Caco-2 (cell line): ENCODE results near the gene WDR27. TPM values are rescaled to one million over a fixed set of nuclear protein-coding genes. Genes with fewer than 3 reads are reported as not detected.

Experiments used
- BruUV-seq: library from RNA; stranded (reverse); fragments of 400-500 nt; replicated peaks from 2 replicates; lab custom pipeline; 2021; lab: Mats Ljungman, UMichigan
- CTCF ChIA-PET: fragments of 300-600 bp; sonication (Branson Sonifier 250); formaldehyde crosslinking; loops from one replicate; lab custom pipeline; 2022; ENCODE audit warnings: antibody characterized with exemption; lab: Charles Lee
- POLR2A ChIA-PET: fragments of 300-600 bp; sonication (Branson Sonifier 250); formaldehyde crosslinking; loops from one replicate; lab custom pipeline; 2022; ENCODE audit warnings: antibody characterized with exemption; lab: Charles Lee
- DNase-seq, 2 experiments: peaks; one replicate each; pipeline versions ENCODE4 v3.0.0 to v3.0.0-alpha.2; 2020 to 2022
- H3K27me3 ChIP-seq: replicated peaks from 2 replicates; pipeline ENCODE4 v1.6.0; 2011; ENCODE audit warnings: low read length; ENCODE audit not compliant: control insufficient read depth, insufficient read depth
- H3K36me3 ChIP-seq: 2 replicates; pipeline ENCODE4 v1.5.1; 2011; ENCODE audit warnings: low read length; ENCODE audit not compliant: control insufficient read depth, insufficient read depth
- H3K4me1 ChIP-seq: fragments of 250-450 bp; sonication (Bioruptor Pico); 2 replicates; pipeline ENCODE4 v1.5.1; 2020; ENCODE audit warnings: mild to moderate bottlenecking
- H3K4me3 ChIP-seq: 2 replicates; pipeline ENCODE4 v1.5.1; 2011; ENCODE audit warnings: low read depth, mild to moderate bottlenecking, control low read depth, low read length
- H3K9me3 ChIP-seq: fragments of 250-450 bp; sonication (Bioruptor Pico); 2 replicates; pipeline ENCODE4 v1.5.1; 2020; ENCODE audit warnings: mild to moderate bottlenecking, moderate library complexity
- H3K27ac Mint-ChIP-seq: one replicate; pipeline ENCODE4 v1.8.0; 2022; ENCODE audit warnings: mixed read lengths; ENCODE audit not compliant: unreplicated experiment
- H3K27me3 Mint-ChIP-seq: one replicate; pipeline ENCODE4 v1.8.0; 2022; ENCODE audit warnings: mixed read lengths; ENCODE audit not compliant: insufficient read depth, unreplicated experiment
- H3K36me3 Mint-ChIP-seq: one replicate; pipeline ENCODE4 v1.8.0; 2022; ENCODE audit warnings: mild to moderate bottlenecking, mixed read lengths; ENCODE audit not compliant: insufficient read depth, unreplicated experiment
- H3K4me1 Mint-ChIP-seq: one replicate; pipeline ENCODE4 v1.8.0; 2022; ENCODE audit warnings: low read depth, mixed read lengths; ENCODE audit not compliant: unreplicated experiment
- H3K4me3 Mint-ChIP-seq: one replicate; pipeline ENCODE4 v1.8.0; 2022; ENCODE audit warnings: mild to moderate bottlenecking, moderate library complexity, mixed read lengths; ENCODE audit not compliant: unreplicated experiment
- H3K9me3 Mint-ChIP-seq: one replicate; pipeline ENCODE4 v1.8.0; 2022; ENCODE audit warnings: mixed read lengths; ENCODE audit not compliant: unreplicated experiment
- intact Hi-C: fragments of 100-400 bp; cut with micrococcal nuclease; formaldehyde crosslinking; loops from one replicate; pipeline ENCODE4 v1.10.0; 2022; ENCODE audit not compliant: unreplicated experiment
- total RNA-seq: library from RNA; stranded (reverse); gene quantifications from 2 replicates; pipeline ENCODE4 v1.2.3, GENCODE V29; 2022
- TF ChIP-seq, protein P1 (sequence below), 2 experiments: fragments of 200-600 bp in 1 of 2; IDR thresholded peaks; 1 replicate in 1 of 2; 2 replicates in 1 of 2; pipeline versions ENCODE4 v1.5.1 to v1.8.0; 2011 to 2022; ENCODE audit warnings: antibody characterized with exemption in 1 of 2, control low read depth in 1 of 2, inconsistent platforms in 1 of 2, low read depth in 1 of 2, low read length in 1 of 2, mild to moderate bottlenecking in 1 of 2, moderate library complexity in 1 of 2; ENCODE audit not compliant: insufficient read depth in 1 of 2, severe bottlenecking in 1 of 2, unreplicated experiment in 1 of 2

The WDR27 gene
- total RNA-seq, 1 experiment from 2014 or later, result 62.9 TPM

DNA sequence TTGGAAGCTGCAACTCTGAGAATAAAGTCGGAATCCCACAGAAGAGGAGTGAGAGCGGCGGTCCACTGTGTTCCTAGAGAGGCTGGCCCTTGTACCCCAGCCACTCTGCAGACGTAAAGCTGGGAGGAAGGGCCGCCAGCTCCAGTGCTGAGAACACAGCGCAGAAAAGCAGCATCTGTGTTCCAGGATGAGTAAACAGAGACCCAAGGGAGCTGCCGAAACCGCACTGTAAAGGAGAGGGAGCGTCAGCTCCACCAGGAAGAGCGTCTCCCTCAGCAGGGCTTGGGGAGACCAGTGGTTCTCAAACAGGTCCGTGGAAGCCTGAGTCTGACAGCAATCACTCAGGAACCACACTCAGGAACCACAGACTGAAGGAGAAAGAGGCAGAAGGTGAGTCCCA is 134.0 kb downstream of the WDR27 start:
- TF ChIP-seq, protein P1, sequence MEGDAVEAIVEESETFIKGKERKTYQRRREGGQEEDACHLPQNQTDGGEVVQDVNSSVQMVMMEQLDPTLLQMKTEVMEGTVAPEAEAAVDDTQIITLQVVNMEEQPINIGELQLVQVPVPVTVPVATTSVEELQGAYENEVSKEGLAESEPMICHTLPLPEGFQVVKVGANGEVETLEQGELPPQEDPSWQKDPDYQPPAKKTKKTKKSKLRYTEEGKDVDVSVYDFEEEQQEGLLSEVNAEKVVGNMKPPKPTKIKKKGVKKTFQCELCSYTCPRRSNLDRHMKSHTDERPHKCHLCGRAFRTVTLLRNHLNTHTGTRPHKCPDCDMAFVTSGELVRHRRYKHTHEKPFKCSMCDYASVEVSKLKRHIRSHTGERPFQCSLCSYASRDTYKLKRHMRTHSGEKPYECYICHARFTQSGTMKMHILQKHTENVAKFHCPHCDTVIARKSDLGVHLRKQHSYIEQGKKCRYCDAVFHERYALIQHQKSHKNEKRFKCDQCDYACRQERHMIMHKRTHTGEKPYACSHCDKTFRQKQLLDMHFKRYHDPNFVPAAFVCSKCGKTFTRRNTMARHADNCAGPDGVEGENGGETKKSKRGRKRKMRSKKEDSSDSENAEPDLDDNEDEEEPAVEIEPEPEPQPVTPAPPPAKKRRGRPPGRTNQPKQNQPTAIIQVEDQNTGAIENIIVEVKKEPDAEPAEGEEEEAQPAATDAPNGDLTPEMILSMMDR (IDR thresholded peaks at IDR 0.05; ENCODE audit: insufficient read depth in 1 of 2, low read depth in 1 of 2, low read length in 1 of 2, severe bottlenecking in 1 of 2, unreplicated experiment in 1 of 2), result no peak
- Histone ChIP-seq H3K9me3 (no peaks in the 10 kb centered on the region), H3K4me3 (no peak overlapping the region), H3K27me3 (no peaks in the 10 kb centered on the region), H3K36me3 (no peaks in the 10 kb centered on the region), H3K4me1 (no peaks in the 10 kb centered on the region; the same call in 1 of the 2 replicates)
- POLR2A ChIA-PET, result no interaction called here
- intact Hi-C loops, result no loop called here
- H3K4me3 Mint-ChIP-seq, result no peak overlapping the region
- no peaks in the 10 kb centered on the region for H3K36me3 Mint-ChIP-seq
- no peak for DNase-seq
- H3K4me1 Mint-ChIP-seq, result peaks cover 5% of the 10 kb centered on the region
- H3K27ac Mint-ChIP-seq, result no peak overlapping the region
- H3K9me3 Mint-ChIP-seq, result peaks cover 2% of the 10 kb centered on the region
- no peaks in the 10 kb centered on the region for H3K27me3 Mint-ChIP-seq
- no TSS peak for BruUV-seq
- CTCF ChIA-PET, result no interaction called here

DNA sequence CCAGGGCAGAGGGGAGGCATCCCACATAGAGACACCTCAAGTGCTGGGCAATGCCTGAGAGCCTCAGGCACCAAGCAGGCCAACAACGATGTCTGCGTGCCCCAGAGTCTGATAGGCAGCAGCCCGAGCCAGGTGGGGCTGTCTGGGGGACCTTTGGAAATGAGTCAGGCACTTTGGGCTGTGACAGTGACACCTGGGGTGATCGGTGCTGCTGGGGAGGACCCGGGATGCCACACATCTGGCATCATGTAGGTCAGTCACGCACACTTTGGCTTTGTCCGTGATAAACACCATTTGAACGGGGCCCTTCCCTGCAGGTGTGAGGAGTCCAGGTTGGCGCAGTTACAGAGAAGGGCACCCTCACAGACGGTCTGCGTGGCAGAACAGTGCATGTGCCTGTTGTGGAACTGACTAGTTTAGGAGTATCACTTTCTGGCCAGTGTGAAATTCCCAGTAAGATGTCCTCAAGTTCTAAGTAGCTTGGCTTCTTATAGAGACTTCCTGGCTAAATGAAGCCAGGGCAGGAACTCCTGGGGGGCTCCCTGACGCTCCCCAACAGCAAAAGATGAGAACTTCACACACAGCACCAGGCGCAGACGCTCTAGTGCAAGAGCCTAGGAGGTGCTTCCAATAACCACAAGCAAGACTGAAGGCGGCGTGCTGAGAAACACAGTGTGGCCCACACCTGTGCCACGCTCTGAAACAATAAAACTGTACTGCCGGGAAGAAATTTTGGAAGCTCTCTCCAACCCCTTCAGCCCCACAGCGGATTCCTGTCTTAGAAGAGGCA is 134.7 kb downstream of the WDR27 start:
- H3K9me3 Mint-ChIP-seq, result peaks cover 9% of the 10 kb centered on the region
- no peak overlapping the region for H3K27ac Mint-ChIP-seq
- H3K4me3 Mint-ChIP-seq, result no peak overlapping the region
- CTCF ChIA-PET, result no interaction called here
- DNase-seq, result no peak
- Histone ChIP-seq H3K4me1 (no peaks in the 10 kb centered on the region; the same call in 1 of the 2 replicates), H3K27me3 (no peaks in the 10 kb centered on the region), H3K9me3 (peaks cover under 1% of the 10 kb centered on the region; the same call in 1 of the 2 replicates), H3K4me3 (no peak overlapping the region), H3K36me3 (no peaks in the 10 kb centered on the region)
- no peaks in the 10 kb centered on the region for H3K27me3 Mint-ChIP-seq
- no TSS peak for BruUV-seq
- intact Hi-C loops, result no loop called here
- peaks cover 5% of the 10 kb centered on the region for H3K4me1 Mint-ChIP-seq
- POLR2A ChIA-PET, result no interaction called here
- TF ChIP-seq, protein P1 (IDR thresholded peaks at IDR 0.05; ENCODE audit: insufficient read depth in 1 of 2, low read depth in 1 of 2, low read length in 1 of 2, severe bottlenecking in 1 of 2, unreplicated experiment in 1 of 2), result no peak
- H3K36me3 Mint-ChIP-seq, result no peaks in the 10 kb centered on the region

DNA sequence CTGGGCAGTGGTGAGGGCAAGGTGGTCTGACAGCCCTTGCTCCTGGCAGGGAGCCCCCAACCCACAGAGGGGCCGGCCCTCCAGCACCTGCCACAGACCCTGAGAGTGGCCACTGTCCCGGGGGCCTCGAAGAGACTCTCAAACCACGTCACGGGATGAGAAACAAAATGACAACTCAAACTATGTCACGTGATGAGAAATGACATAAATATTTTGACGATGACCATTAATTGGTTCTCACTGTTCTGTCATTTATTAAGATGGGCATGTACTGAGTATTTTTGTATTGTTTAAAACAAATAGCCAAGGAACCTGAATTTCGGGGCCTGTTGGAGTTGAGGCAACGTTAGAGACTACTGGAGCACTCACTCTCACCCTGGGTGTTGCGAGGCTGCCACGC is 135.5 kb downstream of the WDR27 start:
- ChIA-PET POLR2A (no interaction called here), CTCF (no interaction called here)
- H3K27me3 ChIP-seq, result no peaks in the 10 kb centered on the region
- H3K9me3 Mint-ChIP-seq, result peaks cover 17% of the 10 kb centered on the region
- no peak overlapping the region for H3K4me3 ChIP-seq
- no peaks in the 10 kb centered on the region for H3K36me3 Mint-ChIP-seq
- no peak overlapping the region for H3K4me3 Mint-ChIP-seq
- H3K9me3 ChIP-seq, result peaks cover 5% of the 10 kb centered on the region; the same call in 1 of the 2 replicates
- intact Hi-C loops, result no loop called here
- no peaks in the 10 kb centered on the region; the same call in 1 of the 2 replicates for H3K4me1 ChIP-seq
- H3K36me3 ChIP-seq, result no peaks in the 10 kb centered on the region
- no peaks in the 10 kb centered on the region for H3K27me3 Mint-ChIP-seq
- H3K27ac Mint-ChIP-seq, result no peak overlapping the region
- BruUV-seq, result no TSS peak
- TF ChIP-seq, protein P1 (IDR thresholded peaks at IDR 0.05; ENCODE audit: insufficient read depth in 1 of 2, low read depth in 1 of 2, low read length in 1 of 2, severe bottlenecking in 1 of 2, unreplicated experiment in 1 of 2), result no peak
- peaks cover 3% of the 10 kb centered on the region for H3K4me1 Mint-ChIP-seq
- DNase-seq, result no peak
